NB4 (cell line): ENCODE data around the gene ERBB4.

ENCODE experiments used
- MYC ChIP-seq: IDR thresholded peaks from 2 replicates; pipeline ENCODE4 v1.6.1; 2011; ENCODE audit warnings: low read depth, low read length
- TF ChIP-seq, protein P1 (sequence below): IDR thresholded peaks from one replicate; pipeline ENCODE4 v1.5.1; 2012; ENCODE audit warnings: low read depth, low read length

DNA sequence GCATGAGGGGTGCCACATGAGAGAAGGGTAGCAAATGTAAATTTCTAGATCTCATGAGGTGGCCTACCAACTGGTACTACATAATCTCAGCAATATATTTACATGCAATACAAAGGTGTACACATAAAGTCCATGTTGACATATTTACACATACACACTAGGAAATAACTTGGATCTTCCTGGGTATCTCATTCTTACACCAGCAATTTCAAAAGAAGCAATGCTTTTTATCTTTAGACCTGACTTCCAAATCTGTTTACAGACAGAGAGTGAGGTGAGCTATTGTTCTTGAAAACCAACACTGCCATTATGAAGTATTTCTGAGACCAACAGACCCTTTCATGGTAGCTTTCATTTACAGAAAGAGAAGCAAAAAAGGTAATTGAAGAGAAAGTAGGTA, 184.2 kb downstream of the ERBB4 start:
- TF ChIP-seq, protein P1, sequence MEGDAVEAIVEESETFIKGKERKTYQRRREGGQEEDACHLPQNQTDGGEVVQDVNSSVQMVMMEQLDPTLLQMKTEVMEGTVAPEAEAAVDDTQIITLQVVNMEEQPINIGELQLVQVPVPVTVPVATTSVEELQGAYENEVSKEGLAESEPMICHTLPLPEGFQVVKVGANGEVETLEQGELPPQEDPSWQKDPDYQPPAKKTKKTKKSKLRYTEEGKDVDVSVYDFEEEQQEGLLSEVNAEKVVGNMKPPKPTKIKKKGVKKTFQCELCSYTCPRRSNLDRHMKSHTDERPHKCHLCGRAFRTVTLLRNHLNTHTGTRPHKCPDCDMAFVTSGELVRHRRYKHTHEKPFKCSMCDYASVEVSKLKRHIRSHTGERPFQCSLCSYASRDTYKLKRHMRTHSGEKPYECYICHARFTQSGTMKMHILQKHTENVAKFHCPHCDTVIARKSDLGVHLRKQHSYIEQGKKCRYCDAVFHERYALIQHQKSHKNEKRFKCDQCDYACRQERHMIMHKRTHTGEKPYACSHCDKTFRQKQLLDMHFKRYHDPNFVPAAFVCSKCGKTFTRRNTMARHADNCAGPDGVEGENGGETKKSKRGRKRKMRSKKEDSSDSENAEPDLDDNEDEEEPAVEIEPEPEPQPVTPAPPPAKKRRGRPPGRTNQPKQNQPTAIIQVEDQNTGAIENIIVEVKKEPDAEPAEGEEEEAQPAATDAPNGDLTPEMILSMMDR: no peak
- TF ChIP-seq MYC: no peak
